Measurements from ENCODE around the gene CLEC10A.

DNA sequence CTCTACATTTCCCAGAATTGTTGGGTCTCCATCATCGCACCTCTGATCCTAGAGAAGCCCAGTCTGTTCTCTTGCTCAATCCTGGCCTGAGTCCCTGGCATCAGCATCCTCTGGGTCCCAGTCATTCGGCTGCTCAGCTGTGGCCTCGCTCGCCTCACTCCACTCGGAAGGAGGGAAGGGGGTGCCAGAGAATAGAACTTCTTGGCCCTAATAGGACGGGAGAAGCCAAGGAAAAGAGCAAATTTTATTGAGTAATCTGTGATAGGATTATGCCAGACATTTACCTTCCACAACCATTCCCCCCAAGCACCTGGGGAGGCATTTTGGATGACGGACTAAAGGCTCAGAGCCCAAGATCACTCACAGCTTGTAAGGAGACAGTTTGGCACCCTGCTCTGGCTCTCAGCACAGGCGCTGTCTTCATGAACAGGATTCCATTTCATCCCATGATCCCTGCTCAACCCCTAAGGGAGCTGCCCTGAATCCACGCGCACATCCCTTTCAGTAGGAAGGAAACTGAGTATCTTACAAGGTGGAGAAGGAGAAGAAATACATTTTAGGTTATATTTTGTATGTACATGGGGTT, 498 bp upstream of the CLEC10A start:
- TF ChIP-seq, protein P1, sequence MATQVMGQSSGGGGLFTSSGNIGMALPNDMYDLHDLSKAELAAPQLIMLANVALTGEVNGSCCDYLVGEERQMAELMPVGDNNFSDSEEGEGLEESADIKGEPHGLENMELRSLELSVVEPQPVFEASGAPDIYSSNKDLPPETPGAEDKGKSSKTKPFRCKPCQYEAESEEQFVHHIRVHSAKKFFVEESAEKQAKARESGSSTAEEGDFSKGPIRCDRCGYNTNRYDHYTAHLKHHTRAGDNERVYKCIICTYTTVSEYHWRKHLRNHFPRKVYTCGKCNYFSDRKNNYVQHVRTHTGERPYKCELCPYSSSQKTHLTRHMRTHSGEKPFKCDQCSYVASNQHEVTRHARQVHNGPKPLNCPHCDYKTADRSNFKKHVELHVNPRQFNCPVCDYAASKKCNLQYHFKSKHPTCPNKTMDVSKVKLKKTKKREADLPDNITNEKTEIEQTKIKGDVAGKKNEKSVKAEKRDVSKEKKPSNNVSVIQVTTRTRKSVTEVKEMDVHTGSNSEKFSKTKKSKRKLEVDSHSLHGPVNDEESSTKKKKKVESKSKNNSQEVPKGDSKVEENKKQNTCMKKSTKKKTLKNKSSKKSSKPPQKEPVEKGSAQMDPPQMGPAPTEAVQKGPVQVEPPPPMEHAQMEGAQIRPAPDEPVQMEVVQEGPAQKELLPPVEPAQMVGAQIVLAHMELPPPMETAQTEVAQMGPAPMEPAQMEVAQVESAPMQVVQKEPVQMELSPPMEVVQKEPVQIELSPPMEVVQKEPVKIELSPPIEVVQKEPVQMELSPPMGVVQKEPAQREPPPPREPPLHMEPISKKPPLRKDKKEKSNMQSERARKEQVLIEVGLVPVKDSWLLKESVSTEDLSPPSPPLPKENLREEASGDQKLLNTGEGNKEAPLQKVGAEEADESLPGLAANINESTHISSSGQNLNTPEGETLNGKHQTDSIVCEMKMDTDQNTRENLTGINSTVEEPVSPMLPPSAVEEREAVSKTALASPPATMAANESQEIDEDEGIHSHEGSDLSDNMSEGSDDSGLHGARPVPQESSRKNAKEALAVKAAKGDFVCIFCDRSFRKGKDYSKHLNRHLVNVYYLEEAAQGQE (IDR thresholded peaks at IDR 0.05; ENCODE audit: insufficient read depth in 1 of 2, low read depth in 2 of 2, low read length in 2 of 2), result no peak
- TF ChIP-seq SIN3A (IDR thresholded peaks at IDR 0.05; ENCODE audit: borderline replicate concordance, insufficient read depth, low read length) (no peak), TAF1 (IDR thresholded peaks at IDR 0.05; ENCODE audit: borderline replicate concordance, insufficient read depth, low read length) (no peak), POLR2AphosphoS5 (IDR thresholded peaks at IDR 0.05; ENCODE audit: low read depth, low read length) (no peak), FOXP2 (optimal IDR thresholded peaks at IDR 0.05; ENCODE audit: borderline replicate concordance, extremely low read depth, extremely low read length, insufficient read depth) (no peak)
